ENCODE results near the gene GRK3.

- TF ChIP-seq CTCF (IDR thresholded peaks at IDR 0.05) (no peak), EP300 (IDR thresholded peaks at IDR 0.05) (no peak), POLR2AphosphoS5 (IDR thresholded peaks at IDR 0.05) (no peak), POLR2A (IDR thresholded peaks at IDR 0.05) (no peak)
These were observed 195.4 kb downstream of the GRK3 start for GRCh38 chr22:25759825-25760231.
